DMS79 (cell line): Measurements from ENCODE around the gene BACE2.

ENCODE experiments used
- DNase-seq: peaks from one replicate; lab custom pipeline; 2025; lab: John Stamatoyannopoulos, UW

BACE2 gene

GRCh38 chr21:41321908-41322495 lies 154.0 kb downstream of the BACE2 start:
- no peak for DNase-seq

GRCh38 chr21:41322496-41323382 lies 154.8 kb downstream of the BACE2 start:
- no peak for DNase-seq

- DNase-seq = no peak
Observed at GRCh38 chr21:41325138-41325912, 157.4 kb downstream of the BACE2 start.

GRCh38 chr21:41326414-41327080 lies 158.6 kb downstream of the BACE2 start:
- DNase-seq = no peak

- DNase-seq = no peak
Observed at GRCh38 chr21:41327753-41328152, 159.8 kb downstream of the BACE2 start.

- no peak for DNase-seq
Observed at GRCh38 chr21:41328660-41329607, 161.0 kb downstream of the BACE2 start.
